HCT116 (cell line): ENCODE measurements around the gene EEA1. TPM values are rescaled to one million over a fixed set of nuclear protein-coding genes. Genes with fewer than 3 reads are reported as not detected.

Experiments
- ATAC-seq: fragments of 200-7000 bp; cut with Tn5 transposase; 2 replicates; pipeline ENCODE4 v1.9.1; 2020; ENCODE audit warnings: mild to moderate bottlenecking, moderate library complexity
- BruUV-seq: library from RNA; stranded (reverse); fragments of 400-500 nt; replicated peaks from 2 replicates; lab custom pipeline; 2021; lab: Mats Ljungman, UMichigan
- CTCF ChIA-PET: fragments of 300-600 bp; sonication (Branson Sonifier 250); formaldehyde crosslinking; loops from one replicate; lab custom pipeline; 2021; ENCODE audit warnings: antibody characterized with exemption; lab: Charles Lee
- POLR2A ChIA-PET: fragments of 300-600, 350-600 bp; sonication (Branson Sonifier 250); formaldehyde crosslinking; loops from one replicate; lab custom pipeline; 2021; ENCODE audit warnings: antibody characterized with exemption; lab: Charles Lee
- RAD21 ChIA-PET, 2 experiments: fragments of 300-600 bp; sonication (Branson Sonifier 250); formaldehyde crosslinking; loops; one replicate each; lab custom pipeline; 2023; ENCODE audit warnings: low total read pairs in 2 of 2; ENCODE audit not compliant: uncharacterized antibody in 2 of 2, unreplicated experiment in 2 of 2, low non-redundant PET in 1 of 2; lab: Charles Lee
- DNase-seq: peaks from one replicate; pipeline ENCODE4 v3.0.0-alpha.2; 2010; ENCODE audit warnings: low read depth, low spot score
- H2AFZ ChIP-seq: fragments of 200-600 bp; shearing (Covaris generic), sonication (generic); 2 replicates; pipeline ENCODE4 v1.6.1; 2017; ENCODE audit warnings: low read depth, mixed run types, mixed read lengths, antibody characterized with exemption, low read length; ENCODE audit not compliant: poor library complexity, severe bottlenecking
- H3K27ac ChIP-seq: 2 replicates; pipeline ENCODE4 v1.5.1; 2012; ENCODE audit warnings: low read depth, low read length
- H3K27me3 ChIP-seq: fragments of 200-600 bp; sonication (generic); 2 replicates; pipeline ENCODE4 v1.6.1; 2016; ENCODE audit warnings: mixed run types, low read length, mixed read lengths; ENCODE audit not compliant: insufficient read depth
- H3K36me3 ChIP-seq, 2 experiments: fragments of 200-500 bp in 1 of 2; fragments of 200-600 bp in 1 of 2; sonication (Bioruptor generic) in 1 of 2; sonication (generic) in 1 of 2; 2 replicates each; pipeline versions ENCODE4 v1.5.1 to v1.6.1; 2014 to 2016; ENCODE audit warnings: low read length in 2 of 2, inconsistent platforms in 1 of 2, mixed read lengths in 1 of 2, mixed run types in 1 of 2; ENCODE audit not compliant: insufficient read depth in 2 of 2, control insufficient read depth in 1 of 2
- H3K4me1 ChIP-seq, 2 experiments: fragments of 200-600 bp in 1 of 2; sonication (generic) in 1 of 2; 2 replicates each; pipeline versions ENCODE4 v1.5.1 to v1.6.1; 2012 to 2017; ENCODE audit warnings: low read length in 2 of 2, inconsistent platforms in 1 of 2, mild to moderate bottlenecking in 1 of 2, mixed read lengths in 1 of 2, mixed run types in 1 of 2, moderate library complexity in 1 of 2; ENCODE audit not compliant: insufficient read depth in 2 of 2, control insufficient read depth in 1 of 2
- H3K4me2 ChIP-seq: fragments of 200-600 bp; sonication (generic); 2 replicates; pipeline ENCODE4 v1.6.1; 2017; ENCODE audit warnings: mixed run types, low read length, mixed read lengths
- H3K4me3 ChIP-seq, 2 experiments: fragments of 200-600 bp in 1 of 2; sonication (generic) in 1 of 2; replicated peaks in 1 of 2; 2 replicates each; pipeline ENCODE4 v1.5.1; 2011 to 2016; ENCODE audit warnings: low read length in 2 of 2, control low read depth in 1 of 2, low read depth in 1 of 2, mild to moderate bottlenecking in 1 of 2, mixed read lengths in 1 of 2, mixed run types in 1 of 2
- H3K79me2 ChIP-seq: fragments of 200-600 bp; sonication (generic); 2 replicates; pipeline ENCODE4 v1.6.1; 2017; ENCODE audit warnings: mild to moderate bottlenecking, mixed run types, low read length, moderate library complexity, mixed read lengths; ENCODE audit not compliant: insufficient read depth
- H3K9ac ChIP-seq: fragments of 200-600 bp; sonication (generic); 2 replicates; pipeline ENCODE4 v1.6.1; 2016; ENCODE audit warnings: low read length, mixed read lengths
- H3K9me2 ChIP-seq: fragments of 200-600 bp; sonication (generic), shearing (Covaris generic); 2 replicates; pipeline ENCODE4 v1.6.1; 2017; ENCODE audit warnings: mixed run types, mild to moderate bottlenecking, moderate library complexity; ENCODE audit not compliant: insufficient read depth
- H3K9me3 ChIP-seq, 2 experiments: fragments of 200-500 bp in 1 of 2; fragments of 200-600 bp in 1 of 2; sonication (Bioruptor generic) in 1 of 2; sonication (generic) in 1 of 2; 2 replicates each; pipeline ENCODE4 v1.6.1; 2014 to 2017; ENCODE audit warnings: low read length in 2 of 2, mixed read lengths in 2 of 2, inconsistent platforms in 1 of 2, low read depth in 1 of 2, mild to moderate bottlenecking in 1 of 2, mixed run types in 1 of 2, moderate library complexity in 1 of 2; ENCODE audit not compliant: control insufficient read depth in 1 of 2, insufficient read depth in 1 of 2
- H4K20me1 ChIP-seq: fragments of 200-600 bp; sonication (generic), shearing (Covaris generic); 2 replicates; pipeline ENCODE4 v1.6.1; 2017; ENCODE audit warnings: mixed run types, mild to moderate bottlenecking, moderate library complexity; ENCODE audit not compliant: insufficient read depth
- CBX3 ChIP-seq: IDR thresholded peaks from 2 replicates; pipeline ENCODE4 v1.6.1; 2012; ENCODE audit warnings: low read depth
- EZH2phosphoT487 ChIP-seq: fragments of 200-600 bp; IDR thresholded peaks from 2 replicates; pipeline ENCODE4 v1.6.1; 2018; ENCODE audit warnings: antibody characterized with exemption, borderline replicate concordance
- POLR2AphosphoS5 ChIP-seq: IDR thresholded peaks from 2 replicates; pipeline ENCODE4 v1.6.1; 2011; ENCODE audit warnings: mild to moderate bottlenecking, low read depth, low read length, moderate library complexity
- SP1 ChIP-seq: IDR thresholded peaks from 2 replicates; pipeline ENCODE4 v1.6.1; 2012; ENCODE audit warnings: low read depth
- SRF ChIP-seq: IDR thresholded peaks from 2 replicates; pipeline ENCODE4 v1.6.1; 2012; ENCODE audit warnings: low read depth
- TCF7L2 ChIP-seq: IDR thresholded peaks from 2 replicates; pipeline ENCODE4 v1.7.0; 2011; ENCODE audit warnings: borderline replicate concordance, inconsistent platforms; ENCODE audit not compliant: insufficient read depth, insufficient read length; ENCODE audit errors: extremely low read depth
- YY1 ChIP-seq: IDR thresholded peaks from 2 replicates; pipeline ENCODE4 v1.6.1; 2011; ENCODE audit warnings: low read length, low read depth, moderate library complexity, mild to moderate bottlenecking; ENCODE audit not compliant: insufficient replicate concordance; ENCODE audit errors: extremely low read depth
- ZFX ChIP-seq: fragments of 450-650 bp; IDR thresholded peaks from 2 replicates; pipeline ENCODE4 v1.6.1; 2017
- intact Hi-C: fragments of 100-400 bp; cut with micrococcal nuclease; formaldehyde crosslinking; loops from 2 replicates; pipeline ENCODE4 v1.10.0; 2022
- total RNA-seq: library from RNA; stranded (reverse); gene quantifications from one replicate; pipeline ENCODE4 v1.2.1, GENCODE V29; 2021; ENCODE audit not compliant: unreplicated experiment
- TF ChIP-seq, protein P1 (sequence below): IDR thresholded peaks from 2 replicates; pipeline ENCODE4 v1.6.1; 2012
- TF ChIP-seq, protein P2 (sequence below): IDR thresholded peaks from 2 replicates; pipeline ENCODE4 v1.6.1; 2012
- TF ChIP-seq, protein P3 (sequence below): IDR thresholded peaks from 2 replicates; pipeline ENCODE4 v1.6.1; 2012; ENCODE audit warnings: low read depth

EEA1 gene
- total RNA-seq, 1 experiment from 2014 or later: 13.8 TPM

DNA sequence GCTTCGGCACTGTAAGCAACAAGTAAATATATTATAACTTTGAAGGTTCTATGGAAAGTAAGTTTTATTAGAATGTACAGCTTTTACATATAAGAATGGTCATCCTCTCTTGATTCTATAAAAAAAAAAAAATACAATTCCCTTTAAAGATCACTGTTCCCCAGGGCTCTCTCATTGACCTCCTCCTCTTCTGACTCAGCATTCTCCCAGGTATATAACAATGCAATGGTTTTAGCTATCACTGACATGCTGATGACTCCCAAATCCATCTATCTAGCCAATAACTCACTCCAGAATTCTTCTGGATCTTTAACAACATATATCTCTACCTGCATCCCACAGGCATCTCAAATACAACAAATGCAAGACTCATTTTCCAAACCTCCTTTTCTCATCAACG is 62.7 kb downstream of the EEA1 start:
- no peaks in the 10 kb centered on the region for H4K20me1 ChIP-seq
- no peak for DNase-seq
- no peak overlapping the region for H3K27ac ChIP-seq
- ChIA-PET POLR2A (no interaction called here), CTCF (no interaction called here), RAD21 (no interaction called here)
- no peak overlapping the region for H3K9ac ChIP-seq
- no peak overlapping the region for H3K4me2 ChIP-seq
- H2AFZ ChIP-seq: no peak overlapping the region
- H3K9me2 ChIP-seq: no peaks in the 10 kb centered on the region; the same call in 1 of the 2 replicates
- no peaks in the 10 kb centered on the region for H3K36me3 ChIP-seq
- no peak for ATAC-seq
- TF ChIP-seq YY1 (no peak), ZFX (no peak), EZH2phosphoT487 (no peak), SP1 (no peak), TCF7L2 (no peak), CBX3 (no peak), SRF (no peak), POLR2AphosphoS5 (no peak)
- TF ChIP-seq, protein P1, sequence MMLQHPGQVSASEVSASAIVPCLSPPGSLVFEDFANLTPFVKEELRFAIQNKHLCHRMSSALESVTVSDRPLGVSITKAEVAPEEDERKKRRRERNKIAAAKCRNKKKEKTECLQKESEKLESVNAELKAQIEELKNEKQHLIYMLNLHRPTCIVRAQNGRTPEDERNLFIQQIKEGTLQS: no peak
- TF ChIP-seq, protein P2, sequence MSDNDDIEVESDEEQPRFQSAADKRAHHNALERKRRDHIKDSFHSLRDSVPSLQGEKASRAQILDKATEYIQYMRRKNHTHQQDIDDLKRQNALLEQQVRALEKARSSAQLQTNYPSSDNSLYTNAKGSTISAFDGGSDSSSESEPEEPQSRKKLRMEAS: no peak
- TF ChIP-seq, protein P3, sequence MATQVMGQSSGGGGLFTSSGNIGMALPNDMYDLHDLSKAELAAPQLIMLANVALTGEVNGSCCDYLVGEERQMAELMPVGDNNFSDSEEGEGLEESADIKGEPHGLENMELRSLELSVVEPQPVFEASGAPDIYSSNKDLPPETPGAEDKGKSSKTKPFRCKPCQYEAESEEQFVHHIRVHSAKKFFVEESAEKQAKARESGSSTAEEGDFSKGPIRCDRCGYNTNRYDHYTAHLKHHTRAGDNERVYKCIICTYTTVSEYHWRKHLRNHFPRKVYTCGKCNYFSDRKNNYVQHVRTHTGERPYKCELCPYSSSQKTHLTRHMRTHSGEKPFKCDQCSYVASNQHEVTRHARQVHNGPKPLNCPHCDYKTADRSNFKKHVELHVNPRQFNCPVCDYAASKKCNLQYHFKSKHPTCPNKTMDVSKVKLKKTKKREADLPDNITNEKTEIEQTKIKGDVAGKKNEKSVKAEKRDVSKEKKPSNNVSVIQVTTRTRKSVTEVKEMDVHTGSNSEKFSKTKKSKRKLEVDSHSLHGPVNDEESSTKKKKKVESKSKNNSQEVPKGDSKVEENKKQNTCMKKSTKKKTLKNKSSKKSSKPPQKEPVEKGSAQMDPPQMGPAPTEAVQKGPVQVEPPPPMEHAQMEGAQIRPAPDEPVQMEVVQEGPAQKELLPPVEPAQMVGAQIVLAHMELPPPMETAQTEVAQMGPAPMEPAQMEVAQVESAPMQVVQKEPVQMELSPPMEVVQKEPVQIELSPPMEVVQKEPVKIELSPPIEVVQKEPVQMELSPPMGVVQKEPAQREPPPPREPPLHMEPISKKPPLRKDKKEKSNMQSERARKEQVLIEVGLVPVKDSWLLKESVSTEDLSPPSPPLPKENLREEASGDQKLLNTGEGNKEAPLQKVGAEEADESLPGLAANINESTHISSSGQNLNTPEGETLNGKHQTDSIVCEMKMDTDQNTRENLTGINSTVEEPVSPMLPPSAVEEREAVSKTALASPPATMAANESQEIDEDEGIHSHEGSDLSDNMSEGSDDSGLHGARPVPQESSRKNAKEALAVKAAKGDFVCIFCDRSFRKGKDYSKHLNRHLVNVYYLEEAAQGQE: no peak
- H3K4me1 ChIP-seq: no peaks in the 10 kb centered on the region
- no peaks in the 10 kb centered on the region for H3K79me2 ChIP-seq
- no peaks in the 10 kb centered on the region for H3K27me3 ChIP-seq
- H3K9me3 ChIP-seq: no peaks in the 10 kb centered on the region
- intact Hi-C loops: no loop called here
- no TSS peak for BruUV-seq
- H3K4me3 ChIP-seq: no peak overlapping the region
